Right atrium auricular region (tissue), 2 donors: ENCODE measurements around the gene LRP2. TPM values are rescaled to one million over a fixed set of nuclear protein-coding genes. Genes with fewer than 3 reads are reported as not detected.
"Not testable (repeated sequence)": the region's sequence is repeated elsewhere in the genome, so short reads cannot be mapped to it uniquely, and the experiment has no call there.

Experiments
- DNase-seq: peaks from one replicate; pipeline ENCODE4 v3.0.0-alpha.2; 2019; ENCODE audit warnings: low spot score
- H3K27ac ChIP-seq, 2 donors: fragments of 200-600 bp; sonication (generic); 1 replicate in 1 of 2; 2 replicates in 1 of 2; pipeline ENCODE4 v1.5.1; 2016 to 2019
- H3K27me3 ChIP-seq, 2 donors: fragments of 200-600 bp; sonication (generic); one replicate each; pipeline versions ENCODE4 v1.5.1 to v1.6.0; 2017 to 2019
- H3K36me3 ChIP-seq: fragments of 200-600 bp; sonication (generic); one replicate; pipeline ENCODE4 v1.5.1; 2016
- H3K4me1 ChIP-seq, 2 donors: fragments of 200-600 bp; sonication (generic); one replicate each; pipeline versions ENCODE4 v1.5.1 to v1.6.0; 2017 to 2019
- H3K4me3 ChIP-seq, 2 donors: fragments of 200-600 bp; sonication (generic); 1 replicate in 1 of 2; 2 replicates in 1 of 2; pipeline ENCODE4 v1.5.1; 2017 to 2019; ENCODE audit warnings: mild to moderate bottlenecking in 1 of 2, moderate library complexity in 1 of 2
- H3K9me3 ChIP-seq, 2 donors: fragments of 200-600 bp; sonication (generic); one replicate each; pipeline ENCODE4 v1.5.1; 2019
- CTCF ChIP-seq, 2 donors: fragments of 200-600 bp; sonication (generic); IDR thresholded peaks; one replicate each; pipeline ENCODE4 v1.5.1; 2019; ENCODE audit warnings: antibody characterized with exemption in 2 of 2
- total RNA-seq, 2 donors: library from RNA; depleted of rRNA; stranded (reverse); fragments of >200 nt; gene quantifications; one replicate each; pipeline ENCODE4 v1.1.0, GENCODE V29; 2016

The LRP2 gene
- total RNA-seq, 2 donors from 2014 or later: 8.1 to 14.8 TPM

- Histone ChIP-seq H3K27me3 (no peaks in the 10 kb centered on the region), H3K36me3 (no peaks in the 10 kb centered on the region), H3K9me3 (no peaks in the 10 kb centered on the region), H3K4me3 (no peak overlapping the region), H3K4me1 (no peaks in the 10 kb centered on the region), H3K27ac (no peak overlapping the region)
- TF ChIP-seq CTCF (IDR thresholded peaks at IDR 0.05): no peak
- DNase-seq: no peak
Measured at GRCh38 chr2:169323841-169324240, 38.5 kb downstream of the LRP2 start.

- Histone ChIP-seq H3K4me3 (no peak overlapping the region), H3K36me3 (no peaks in the 10 kb centered on the region), H3K4me1 (no peaks in the 10 kb centered on the region), H3K9me3 (no peaks in the 10 kb centered on the region), H3K27me3 (no peaks in the 10 kb centered on the region), H3K27ac (no peak overlapping the region)
- DNase-seq: no peak
- no peak for TF ChIP-seq CTCF (IDR thresholded peaks at IDR 0.05)
Measured at GRCh38 chr2:169320561-169320960, 41.8 kb downstream of the LRP2 start.

GRCh38 chr2:169315357-169315756 lies 47.0 kb downstream of the LRP2 start:
- DNase-seq: no peak
- no peak overlapping the region for H3K4me3 ChIP-seq
- H3K27me3 ChIP-seq: no peaks in the 10 kb centered on the region
- no peak for TF ChIP-seq CTCF (IDR thresholded peaks at IDR 0.05)
- H3K36me3 ChIP-seq: no peaks in the 10 kb centered on the region
- H3K9me3 ChIP-seq: no peaks in the 10 kb centered on the region
- H3K27ac ChIP-seq: no peak overlapping the region
- H3K4me1 ChIP-seq: no peaks in the 10 kb centered on the region

DNA sequence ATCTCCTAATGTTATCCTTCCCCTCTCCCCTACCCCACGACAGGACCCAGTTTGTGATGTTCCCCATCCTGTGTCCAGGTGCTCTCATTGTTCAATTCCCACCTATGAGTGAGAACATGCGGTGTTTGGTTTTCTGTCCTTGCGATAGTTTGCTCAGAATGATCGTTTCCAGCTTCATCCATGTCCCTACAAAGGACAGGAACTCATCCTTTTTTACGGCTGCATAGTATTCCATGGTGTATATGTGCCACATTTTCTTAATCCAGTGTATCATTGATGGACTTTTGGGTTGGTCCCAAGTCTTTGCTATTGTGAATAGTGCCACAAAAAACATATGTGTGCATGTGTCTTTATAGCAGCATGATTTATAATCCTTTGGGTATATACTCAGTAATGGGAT lies 54.0 kb downstream of the LRP2 start:
- not testable (repeated sequence) for H3K4me3 ChIP-seq, H3K4me1 ChIP-seq, H3K36me3 ChIP-seq, H3K9me3 ChIP-seq, DNase-seq, H3K27ac ChIP-seq, H3K27me3 ChIP-seq

DNA sequence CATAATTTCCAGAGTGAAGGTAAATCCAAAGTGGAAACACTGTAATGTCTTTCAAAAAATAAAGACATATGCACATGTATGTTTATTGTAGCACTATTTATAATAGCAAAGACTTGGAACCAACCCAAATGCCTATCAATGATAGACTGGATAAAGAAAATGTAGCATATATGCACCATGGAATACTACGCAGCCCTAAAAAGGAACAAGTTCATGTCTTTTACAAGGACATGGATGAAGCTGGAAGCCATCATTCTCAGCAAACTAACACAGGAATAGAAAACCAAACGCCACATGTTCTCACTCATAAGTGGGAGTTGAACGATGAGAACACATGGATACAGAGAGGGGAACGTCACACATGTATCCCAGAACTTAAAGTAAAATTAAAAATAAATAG lies 57.6 kb downstream of the LRP2 start:
- DNase-seq, H3K27me3 ChIP-seq, H3K36me3 ChIP-seq, H3K4me3 ChIP-seq, H3K4me1 ChIP-seq, H3K9me3 ChIP-seq, H3K27ac ChIP-seq: not testable (repeated sequence)

DNA sequence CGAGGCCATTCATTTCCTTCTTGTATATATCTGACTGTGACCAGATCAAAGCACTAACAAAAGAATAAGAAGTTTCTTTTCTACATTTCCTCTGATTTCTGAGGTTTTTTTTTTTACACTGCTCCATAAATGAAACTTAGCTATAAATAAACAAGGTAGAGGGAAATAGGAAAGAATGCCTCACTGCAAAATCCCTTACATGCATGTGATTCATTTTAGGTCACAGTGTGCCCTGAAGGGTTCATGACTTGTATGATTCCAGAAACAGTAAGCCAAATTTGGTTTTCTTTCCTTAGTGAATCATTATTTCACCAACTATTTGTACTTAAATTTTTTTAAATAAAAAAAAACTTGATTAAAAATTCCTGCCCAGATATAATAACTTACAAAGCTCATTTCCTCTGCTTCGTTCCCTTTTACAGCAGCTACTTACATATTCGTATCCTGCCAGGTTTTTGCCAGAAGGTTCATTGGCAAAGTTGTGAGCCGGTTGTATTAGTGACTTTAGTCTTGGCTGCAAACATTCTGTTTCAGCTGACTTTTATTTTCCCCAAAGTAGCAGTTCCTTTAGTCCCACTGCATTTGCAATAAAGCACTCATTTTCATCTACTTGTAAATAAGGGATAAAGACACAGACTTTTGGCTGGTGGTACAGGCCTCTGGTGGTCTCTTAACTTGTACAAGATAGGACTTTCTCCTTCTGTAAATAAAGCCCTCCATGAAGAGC lies 58.6 kb downstream of the LRP2 start:
- no peaks in the 10 kb centered on the region for H3K27me3 ChIP-seq
- H3K36me3 ChIP-seq: no peaks in the 10 kb centered on the region
- no peak for DNase-seq
- no peak overlapping the region for H3K27ac ChIP-seq
- no peaks in the 10 kb centered on the region for H3K4me1 ChIP-seq
- H3K9me3 ChIP-seq: no peaks in the 10 kb centered on the region
- H3K4me3 ChIP-seq: no peak overlapping the region
- TF ChIP-seq CTCF (IDR thresholded peaks at IDR 0.05): no peak

- no peak for DNase-seq
- TF ChIP-seq CTCF (IDR thresholded peaks at IDR 0.05): no peak
Measured at GRCh38 chr2:169302364-169302763, 60.0 kb downstream of the LRP2 start.

More at GRCh38 chr2:169302364-169302763, 60.0 kb downstream of the LRP2 start:
- Histone ChIP-seq H3K4me1 (no peaks in the 10 kb centered on the region), H3K36me3 (no peaks in the 10 kb centered on the region), H3K27ac (no peak overlapping the region), H3K27me3 (no peaks in the 10 kb centered on the region), H3K9me3 (no peaks in the 10 kb centered on the region), H3K4me3 (no peak overlapping the region)
